GM18870 (cell line): Measurements from ENCODE around the gene RAB11FIP3.

Source experiments
- ATAC-seq: cut with Tn5 transposase; IDR thresholded peaks from one replicate; pipeline ENCODE4 v1.9.1; 2021; ENCODE audit warnings: moderate library complexity; ENCODE audit not compliant: unreplicated experiment

Gene RAB11FIP3

DNA sequence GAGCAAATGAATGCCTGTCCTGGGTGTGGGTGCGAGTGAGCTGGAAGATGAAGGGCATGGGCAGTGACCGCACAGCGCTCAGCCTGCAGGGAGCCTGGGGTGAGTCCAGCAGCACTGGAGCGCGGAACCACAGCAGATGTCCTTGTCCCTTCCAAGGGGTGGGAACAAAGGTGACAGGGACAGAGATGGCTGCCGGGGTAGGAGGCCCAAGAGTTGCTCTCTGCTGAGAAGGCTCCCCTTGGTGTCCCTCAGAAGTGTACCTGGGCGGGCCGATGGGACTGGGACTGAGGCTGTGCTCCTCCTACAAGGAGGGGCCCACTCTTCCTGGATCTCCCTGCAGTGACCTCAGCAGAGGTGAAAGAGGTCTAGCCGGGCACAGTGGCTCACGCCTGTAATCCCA is 36.1 kb upstream of the RAB11FIP3 start:
- no peak for ATAC-seq

DNA sequence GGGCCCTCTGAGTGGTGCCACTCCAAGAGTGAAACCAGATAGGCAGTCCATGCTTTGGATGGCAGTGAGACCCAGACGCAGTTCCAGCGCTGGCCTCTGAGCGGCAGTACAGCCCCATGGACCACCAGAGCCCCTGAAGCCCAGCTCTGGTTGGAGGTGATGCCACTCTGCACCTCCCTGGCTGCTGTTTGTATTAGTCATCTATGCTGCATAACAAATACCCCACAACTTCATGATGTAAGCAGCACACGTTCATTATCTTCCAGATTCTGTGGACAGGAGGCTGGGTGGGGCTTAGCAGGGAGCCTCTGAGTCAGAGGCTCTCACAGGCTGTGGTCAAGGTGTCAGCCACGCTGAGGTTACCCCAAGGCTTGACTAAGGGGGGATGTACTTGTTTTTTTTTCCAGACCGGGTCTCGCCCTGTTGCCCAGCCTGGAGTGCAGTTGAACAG is 33.5 kb upstream of the RAB11FIP3 start:
- ATAC-seq, result no peak

- ATAC-seq, result no peak
These were observed 32.9 kb upstream of the RAB11FIP3 start for GRCh38 chr16:392450-393030.

DNA sequence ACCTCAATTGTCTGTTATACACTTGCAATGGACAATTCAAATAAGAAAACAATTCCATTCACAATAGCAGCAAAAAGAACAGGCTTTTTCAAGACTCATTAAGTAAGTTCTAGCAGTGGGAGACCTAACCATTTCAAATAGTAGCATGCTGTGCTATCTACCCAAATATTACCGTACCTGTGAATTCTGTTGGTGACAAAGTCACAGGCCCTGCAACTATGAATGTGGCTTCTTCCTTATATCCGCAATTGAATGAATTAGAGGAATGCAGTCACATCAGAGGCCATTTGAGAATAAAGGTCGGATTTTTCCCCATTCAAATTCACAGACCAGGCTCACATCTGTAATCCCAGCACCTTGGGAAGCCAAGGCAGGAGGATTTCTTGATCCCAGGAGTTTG is 29.2 kb upstream of the RAB11FIP3 start:
- ATAC-seq, result no peak

DNA sequence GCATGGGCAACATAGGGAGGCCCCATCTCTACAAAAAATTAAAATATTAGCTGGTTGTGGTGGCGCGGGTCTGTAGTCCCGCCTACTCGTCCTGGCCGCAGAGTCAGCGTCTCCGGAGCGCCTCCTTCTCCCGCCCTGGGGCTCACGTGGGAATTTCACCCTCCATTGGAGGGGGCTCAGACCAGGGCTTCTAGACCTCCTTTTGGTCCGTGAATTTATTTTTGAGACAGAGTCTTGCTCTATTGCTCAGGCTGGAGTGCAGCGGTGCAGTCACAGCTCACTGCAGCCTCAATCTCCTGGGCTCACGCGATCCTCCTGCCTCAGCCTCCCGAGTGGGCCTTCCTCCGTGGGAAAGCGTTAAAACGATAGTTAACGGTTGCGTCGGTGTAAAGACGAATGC is 28.8 kb upstream of the RAB11FIP3 start:
- no peak for ATAC-seq

DNA sequence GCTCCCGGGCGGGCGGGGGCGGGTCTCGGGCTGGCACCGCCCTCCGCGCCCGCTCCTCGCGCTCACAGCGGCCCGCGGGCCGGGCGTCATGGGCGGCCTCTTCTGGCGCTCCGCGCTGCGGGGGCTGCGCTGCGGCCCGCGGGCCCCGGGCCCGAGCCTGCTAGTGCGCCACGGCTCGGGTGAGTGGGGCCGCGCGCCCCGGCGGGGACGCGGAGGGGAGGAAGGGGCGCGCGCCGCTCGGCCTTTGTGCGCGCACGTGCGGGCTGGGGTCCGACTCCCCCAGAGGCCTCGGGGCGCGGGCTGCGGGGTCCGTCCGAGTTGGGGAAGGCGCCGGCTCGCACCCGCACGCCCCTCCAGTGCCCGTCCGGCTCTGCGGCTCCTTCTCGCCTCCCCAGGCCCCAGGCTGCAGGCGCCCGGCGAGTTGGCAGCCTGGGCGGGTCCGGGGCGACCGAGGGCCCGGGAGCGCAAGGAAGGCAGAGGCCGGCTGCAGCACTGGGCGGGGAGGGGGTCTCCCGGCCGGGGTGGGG is 28.3 kb upstream of the RAB11FIP3 start, which contains the start of gene NME4:
TSS of gene NME4 (plus strand) at position 65 of the 527 bp plus-strand sequence. CDS start at position 89, 24 bp downstream.
- no peak for ATAC-seq

DNA sequence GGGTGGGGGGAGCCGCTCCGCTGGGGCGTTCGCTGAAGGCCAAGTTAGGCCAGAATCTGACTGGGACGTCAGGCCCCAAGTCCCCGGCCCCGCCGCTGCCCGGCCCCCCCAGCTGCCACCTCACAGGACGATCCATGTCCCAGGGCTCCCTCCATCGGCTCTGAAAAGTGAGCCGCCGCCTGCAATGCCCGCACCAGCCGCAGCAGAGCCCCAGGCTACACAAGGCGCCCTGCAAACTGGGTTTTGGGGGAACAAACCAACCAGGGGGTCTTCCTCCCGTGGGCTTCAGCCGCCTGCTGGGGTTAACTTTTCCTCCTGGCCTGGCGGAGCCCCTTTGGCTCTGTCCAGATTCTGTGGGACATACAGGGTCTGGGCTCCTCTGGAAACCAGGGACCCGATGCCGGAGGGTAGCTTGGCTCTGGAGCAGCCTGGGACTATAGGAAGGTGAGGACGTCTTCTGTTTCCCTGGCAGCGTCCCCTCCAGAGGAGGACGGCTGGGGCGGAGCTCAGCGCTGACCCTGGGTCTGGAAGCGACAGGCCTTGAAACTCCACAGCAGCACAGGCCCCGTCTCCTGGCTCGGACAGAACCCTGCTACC is 27.6 kb upstream of the RAB11FIP3 start:
- ATAC-seq, result no peak

DNA sequence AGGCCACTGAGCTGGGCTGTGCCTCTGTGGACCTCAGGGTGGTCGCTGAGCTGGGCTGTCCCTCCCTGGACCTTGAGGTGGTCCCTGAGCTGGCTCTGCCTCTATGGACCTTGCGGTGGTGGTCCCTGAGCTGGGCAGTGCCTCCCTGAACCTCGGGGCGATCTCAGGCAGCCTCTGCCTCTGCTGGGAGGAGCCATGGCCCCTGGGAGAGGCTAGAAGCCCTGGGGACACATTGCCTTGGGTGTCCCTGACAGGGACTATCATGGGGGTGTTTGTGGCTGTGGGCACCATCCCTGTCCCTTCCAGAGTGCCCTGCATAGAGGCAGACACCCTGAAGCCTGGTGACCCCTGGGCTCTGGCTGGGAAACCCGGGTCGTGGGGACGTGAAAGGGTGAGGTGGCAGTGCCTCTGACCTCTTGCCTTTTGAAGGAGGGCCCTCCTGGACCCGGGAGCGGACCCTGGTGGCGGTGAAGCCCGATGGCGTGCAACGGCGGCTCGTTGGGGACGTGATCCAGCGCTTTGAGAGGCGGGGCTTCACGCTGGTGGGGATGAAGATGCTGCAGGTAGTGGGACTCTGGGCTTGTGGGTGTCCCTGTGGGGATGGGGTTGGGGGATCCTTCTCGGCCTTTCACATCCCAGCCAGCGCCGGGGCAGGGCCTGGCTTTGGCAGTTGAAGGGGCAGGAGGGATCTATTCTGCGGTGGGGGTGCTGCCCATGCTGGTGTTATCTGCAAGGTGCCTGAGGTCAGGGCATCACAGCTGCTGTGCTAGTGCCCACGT is 26.7 kb upstream of the RAB11FIP3 start:
- ATAC-seq, result no peak

- ATAC-seq, result no peak
These were observed 26.0 kb upstream of the RAB11FIP3 start for GRCh38 chr16:399340-400019.

DNA sequence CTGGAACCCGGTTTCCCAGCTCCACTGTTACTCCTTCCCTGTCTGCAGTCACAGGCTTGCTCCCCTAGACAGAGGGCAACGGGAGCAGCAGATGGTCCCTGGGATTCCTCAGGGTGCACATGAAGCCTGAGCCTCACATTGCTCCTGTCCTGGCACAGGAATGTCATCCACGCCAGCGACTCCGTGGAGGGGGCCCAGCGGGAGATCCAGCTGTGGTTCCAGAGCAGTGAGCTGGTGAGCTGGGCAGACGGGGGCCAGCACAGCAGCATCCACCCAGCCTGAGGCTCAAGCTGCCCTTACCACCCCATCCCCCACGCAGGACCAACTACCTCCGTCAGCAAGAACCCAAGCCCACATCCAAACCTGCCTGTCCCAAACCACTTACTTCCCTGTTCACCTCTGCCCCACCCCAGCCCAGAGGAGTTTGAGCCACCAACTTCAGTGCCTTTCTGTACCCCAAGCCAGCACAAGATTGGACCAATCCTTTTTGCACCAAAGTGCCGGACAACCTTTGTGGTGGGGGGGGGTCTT is 25.3 kb upstream of the RAB11FIP3 start:
- ATAC-seq, result no peak

- peak; percentile 41 for ATAC-seq
These were observed 23.7 kb upstream of the RAB11FIP3 start, which contains the start of gene DECR2 for GRCh38 chr16:401468-402348. Gene DECR2 (plus strand): TSS chr16:401885. CDS start chr16:401964, 79 bp downstream.

- ATAC-seq, result no peak
These were observed 20.4 kb upstream of the RAB11FIP3 start for GRCh38 chr16:404971-405486.

DNA sequence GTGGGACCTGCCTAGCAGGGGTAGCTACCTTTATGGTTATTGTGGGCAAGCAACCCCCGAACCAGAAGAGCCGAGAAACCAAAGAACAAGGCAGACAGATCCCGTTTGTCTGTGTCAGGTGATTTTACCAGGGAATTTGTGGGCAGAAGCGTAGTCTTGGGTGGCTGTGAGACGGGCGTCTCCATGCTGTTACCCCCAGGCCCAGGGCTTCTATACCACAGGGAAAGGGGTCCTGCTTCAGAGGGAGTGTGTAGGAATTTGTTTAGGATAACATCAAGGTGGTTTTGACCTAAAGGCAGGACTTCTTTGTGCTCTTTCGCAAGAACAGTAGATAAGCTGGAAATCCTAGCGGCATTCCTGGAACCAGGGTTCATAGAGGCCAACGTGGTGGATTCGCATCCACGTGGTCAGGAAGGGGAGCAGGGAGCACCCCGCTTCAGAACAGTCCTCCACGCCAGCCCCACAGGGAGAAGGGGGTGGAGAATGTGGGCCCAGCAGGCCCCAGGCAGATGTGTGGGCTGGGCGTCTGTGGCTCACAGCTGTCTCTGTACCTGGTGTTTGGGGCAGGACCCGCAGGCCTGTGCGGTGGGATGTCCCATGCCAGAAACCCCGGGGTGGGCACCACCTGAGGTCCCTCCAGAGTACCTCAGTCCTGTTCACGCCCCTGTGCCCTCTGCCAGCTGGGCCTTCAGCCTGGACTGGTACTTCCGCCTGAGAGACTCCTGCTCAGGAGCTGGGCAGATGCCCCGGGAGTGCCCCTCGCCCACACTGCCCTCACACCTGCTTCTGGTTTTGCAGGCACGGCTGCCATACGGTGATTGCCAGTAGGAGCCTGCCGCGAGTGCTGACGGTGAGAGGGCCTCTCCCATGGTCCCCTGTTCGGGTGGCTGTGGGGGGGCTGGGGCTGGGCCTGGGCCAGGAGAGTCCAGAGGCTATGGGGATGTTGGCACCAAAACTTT is 19.6 kb upstream of the RAB11FIP3 start:
- ATAC-seq, result no peak

DNA sequence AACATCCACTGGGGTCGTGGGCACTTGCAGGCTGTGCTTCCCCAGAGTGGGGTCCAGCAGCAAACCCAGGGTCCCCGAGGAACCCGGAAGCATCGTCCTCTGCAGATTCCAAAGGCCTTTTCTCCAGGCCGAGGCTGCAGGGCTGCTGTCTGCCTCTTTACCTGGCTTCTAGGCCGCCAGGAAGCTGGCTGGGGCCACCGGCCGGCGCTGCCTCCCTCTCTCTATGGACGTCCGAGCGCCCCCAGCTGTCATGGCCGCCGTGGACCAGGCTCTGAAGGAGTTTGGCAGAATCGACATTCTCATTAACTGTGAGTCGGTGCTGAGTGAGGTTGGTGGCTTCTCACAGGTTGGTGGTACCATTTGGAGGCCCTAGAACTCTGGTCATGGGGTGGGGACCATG is 18.2 kb upstream of the RAB11FIP3 start:
- ATAC-seq, result no peak

- no peak for ATAC-seq
These were observed 14.8 kb upstream of the RAB11FIP3 start for GRCh38 chr16:410516-411178.

DNA sequence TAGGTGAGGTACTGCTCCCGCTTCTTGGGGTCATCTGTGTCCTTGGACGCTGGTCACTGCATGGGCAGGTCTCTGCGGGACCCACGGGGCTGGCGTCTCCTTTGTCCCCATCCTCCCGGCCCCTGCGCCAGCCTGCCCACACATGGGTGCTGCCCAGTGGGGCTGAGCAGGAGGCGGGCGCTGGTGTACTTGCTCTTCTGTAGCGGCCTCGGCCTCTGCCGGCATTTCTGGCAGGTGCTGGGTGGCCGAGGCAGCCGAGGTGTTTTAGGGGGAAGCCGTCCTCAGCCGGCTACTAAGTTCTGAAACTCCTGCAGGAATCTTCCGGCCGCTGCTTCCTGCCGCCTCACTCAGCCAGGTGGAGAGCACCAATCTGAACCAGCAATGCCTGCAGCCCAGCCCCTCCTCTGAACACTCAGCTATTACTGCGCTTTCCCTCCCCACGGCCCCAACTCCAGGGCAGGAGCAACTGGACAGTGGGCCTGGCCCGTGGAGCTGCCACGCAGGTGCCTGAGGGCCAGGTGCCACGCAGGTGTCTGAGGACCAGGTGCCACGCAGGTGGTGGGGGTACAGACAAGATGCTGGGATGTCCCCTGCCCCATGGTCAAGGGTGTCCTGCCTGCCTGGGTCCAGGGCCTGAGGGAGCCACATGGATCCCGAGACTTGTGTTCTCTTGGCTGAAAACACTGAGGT is 13.7 kb upstream of the RAB11FIP3 start:
- ATAC-seq, result no peak

DNA sequence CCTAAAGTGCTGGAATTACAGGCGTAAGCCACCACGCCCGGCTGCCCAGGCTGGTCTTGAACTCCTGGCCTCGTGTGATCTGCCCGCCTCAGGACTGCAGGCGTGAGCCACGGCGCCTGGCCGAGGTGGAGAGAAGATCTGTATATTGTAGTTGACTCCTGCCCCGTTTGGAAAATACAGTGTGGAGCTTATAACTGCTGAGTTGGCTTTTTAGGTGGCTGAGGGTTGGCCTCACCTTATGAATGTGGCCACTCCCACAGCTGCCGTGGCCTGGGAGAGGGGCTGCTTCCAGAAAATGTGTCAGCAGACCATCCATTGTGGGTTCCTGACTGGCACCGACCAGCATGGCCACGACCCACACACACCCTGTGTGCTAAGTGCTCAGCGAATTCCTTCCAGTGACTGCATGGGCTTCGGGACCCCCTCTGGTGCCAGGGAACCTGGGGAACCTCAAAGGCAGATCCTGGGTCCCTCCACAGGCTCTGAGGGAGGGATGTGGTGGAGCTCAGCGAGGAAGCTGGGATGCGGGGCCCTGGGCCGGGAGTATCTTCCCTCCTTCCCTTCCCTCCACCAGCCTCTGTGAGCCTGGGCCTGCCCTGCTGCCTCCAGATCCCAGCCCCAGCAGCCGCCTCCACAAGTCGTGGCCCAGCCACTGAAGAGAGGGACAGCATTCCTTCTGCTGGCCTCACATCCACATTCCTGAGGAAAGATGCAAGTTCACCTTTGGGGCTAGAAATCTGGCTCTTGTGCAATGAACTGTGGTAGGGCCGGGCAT is 10.9 kb upstream of the RAB11FIP3 start:
- ATAC-seq, result no peak
